HG03565 (cell line): ENCODE results near the gene MXRA7.
"Not testable (repeated sequence)": the region's sequence is repeated elsewhere in the genome, so short reads cannot be mapped to it uniquely, and the experiment has no call there.

Source experiments
- ATAC-seq: cut with Tn5 transposase; IDR thresholded peaks from one replicate; pipeline ENCODE4 v1.9.1; 2021; ENCODE audit warnings: mild to moderate bottlenecking, moderate library complexity; ENCODE audit not compliant: unreplicated experiment

MXRA7 gene

GRCh38 chr17:76710863-76711611, at the start of gene MXRA7:
MXRA7 (minus strand) TSS chr17:76710965; CDS start chr17:76710946, 19 bp downstream.
- ATAC-seq: no peak

- no peak for ATAC-seq
Measured at GRCh38 chr17:76758570-76758969, 47.8 kb upstream of the MXRA7 start.

- ATAC-seq: no peak
Measured at GRCh38 chr17:76757256-76757655, 46.5 kb upstream of the MXRA7 start.

- ATAC-seq: no peak
Measured at GRCh38 chr17:76755285-76755684, 44.5 kb upstream of the MXRA7 start.

GRCh38 chr17:76753061-76753961, 42.5 kb upstream of the MXRA7 start:
- no peak for ATAC-seq

GRCh38 chr17:76752006-76752405, 41.2 kb upstream of the MXRA7 start:
- no peak for ATAC-seq

GRCh38 chr17:76751416-76751993, 40.7 kb upstream of the MXRA7 start:
- ATAC-seq: no peak

- no peak for ATAC-seq
Measured at GRCh38 chr17:76748657-76749056, 37.9 kb upstream of the MXRA7 start.

GRCh38 chr17:76747716-76748363, 37.1 kb upstream of the MXRA7 start:
- no peak for ATAC-seq

GRCh38 chr17:76745785-76746184, 35.0 kb upstream of the MXRA7 start:
- not testable (repeated sequence) for ATAC-seq

GRCh38 chr17:76744747-76745146, 34.0 kb upstream of the MXRA7 start:
- ATAC-seq: no peak

GRCh38 chr17:76742958-76743357, 32.2 kb upstream of the MXRA7 start:
- no peak for ATAC-seq

GRCh38 chr17:76740329-76741118, 29.8 kb upstream of the MXRA7 start:
- no peak for ATAC-seq

GRCh38 chr17:76739568-76740115, 28.9 kb upstream of the MXRA7 start:
- not testable (repeated sequence) for ATAC-seq

GRCh38 chr17:76738468-76738850, 27.7 kb upstream of the MXRA7 start:
- no peak for ATAC-seq

- ATAC-seq: peak; percentile 43
Measured at GRCh38 chr17:76737676-76738467, 27.1 kb upstream of the MXRA7 start, which contains the start of gene MFSD11. MFSD11 (plus strand) TSS chr17:76738119; CDS start chr17:76738353, 234 bp downstream.

- peak; percentile 62 for ATAC-seq
Measured at GRCh38 chr17:76737082-76737675, 26.4 kb upstream of the MXRA7 start, which contains the start of gene SRSF2. SRSF2 (minus strand) TSS chr17:76737331; CDS start chr17:76737160, 171 bp downstream.

- ATAC-seq: no peak
Measured at GRCh38 chr17:76736349-76737081, 25.8 kb upstream of the MXRA7 start.
